BJ (cell line): ENCODE data around the gene EVX1. TPM values are rescaled to one million over a fixed set of nuclear protein-coding genes. Genes with fewer than 3 reads are reported as not detected.

Source experiments
- CTCF ChIA-PET: fragments of 350-600 bp; formaldehyde crosslinking; extraction: SDS; loops from one replicate; lab custom pipeline; 2021; ENCODE audit warnings: antibody characterized with exemption, inconsistent platforms; lab: Yijun Ruan, JAX
- POLR2A ChIA-PET: fragments of 300-600 bp; sonication (Branson Sonifier 250); formaldehyde crosslinking; extraction: SDS; loops from one replicate; lab custom pipeline; 2021; ENCODE audit warnings: antibody characterized with exemption; lab: Charles Lee
- DNase-seq: peaks from one replicate; pipeline ENCODE4 v3.0.0-alpha.2; 2011; ENCODE audit warnings: low read depth
- H3K27me3 ChIP-seq: 2 replicates; pipeline ENCODE4 v1.6.0; 2011; ENCODE audit warnings: low read length; ENCODE audit not compliant: control insufficient read depth, insufficient read depth
- H3K36me3 ChIP-seq: 2 replicates; pipeline ENCODE4 v1.5.1; 2011; ENCODE audit warnings: low read length; ENCODE audit not compliant: control insufficient read depth, insufficient read depth
- H3K4me3 ChIP-seq: 2 replicates; pipeline ENCODE4 v1.5.1; 2011; ENCODE audit warnings: low read depth, mild to moderate bottlenecking, control low read depth, low read length
- polyA minus RNA-seq: library from RNA; depleted of rRNA, polyadenylated mRNA; stranded (reverse); fragments of >200 nt; gene quantifications from 2 replicates; pipeline ENCODE4 v1.2.3, GENCODE V29; 2011; rRNA and poly(A)+ RNA removed
- polyA plus RNA-seq: library from polyadenylated mRNA; depleted of rRNA; stranded (reverse); fragments of >200 nt; gene quantifications from 2 replicates; pipeline ENCODE4 v1.2.3, GENCODE V29; 2011; rRNA removed
- TF ChIP-seq, protein P1 (sequence below): IDR thresholded peaks from 2 replicates; pipeline ENCODE4 v1.5.1; 2011; ENCODE audit warnings: low read depth, mild to moderate bottlenecking, control low read depth, inconsistent platforms, low read length, moderate library complexity; ENCODE audit not compliant: insufficient read depth

The EVX1 gene
- polyA plus RNA-seq, result not detected in 2 replicates
- polyA minus RNA-seq, result not detected in 2 replicates

DNA sequence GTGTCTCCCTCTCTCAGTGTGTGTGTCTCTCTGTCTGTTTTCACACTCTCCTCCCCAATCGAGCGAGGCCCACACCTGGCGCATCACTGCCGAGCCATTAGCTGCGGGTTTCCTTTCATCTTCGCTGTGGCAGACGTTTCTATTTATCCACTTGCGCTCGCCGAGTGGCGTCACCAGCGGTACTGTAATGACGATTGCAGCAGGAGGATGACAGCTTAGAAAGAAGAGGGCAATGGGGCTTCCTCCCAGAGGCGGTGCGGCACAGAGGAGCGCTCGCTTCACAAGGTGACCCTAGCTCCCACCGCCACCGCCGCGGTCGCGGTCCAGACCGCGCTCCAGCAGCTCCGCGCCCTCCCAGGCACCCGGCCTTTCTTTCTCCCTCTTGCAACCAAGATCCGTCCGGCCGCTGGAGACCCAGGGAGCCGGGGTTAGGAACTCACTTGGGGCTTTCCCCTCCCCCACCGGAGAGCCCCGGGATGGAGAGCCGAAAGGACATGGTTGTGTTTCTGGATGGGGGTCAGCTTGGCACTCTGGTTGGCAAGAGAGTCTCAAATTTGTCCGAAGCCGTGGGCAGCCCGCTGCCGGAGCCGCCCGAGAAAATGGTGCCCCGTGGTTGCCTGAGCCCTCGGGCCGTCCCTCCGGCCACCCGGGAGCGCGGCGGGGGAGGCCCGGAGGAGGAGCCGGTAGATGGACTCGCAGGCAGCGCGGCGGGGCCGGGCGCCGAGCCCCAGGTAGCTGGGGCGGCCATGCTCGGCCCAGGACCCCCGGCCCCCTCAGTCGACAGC lies at the start of gene EVX1:
EVX1 (plus strand) TSS at position 248 of the 785 bp plus-strand sequence; CDS start at position 477, 229 bp downstream.
- peaks cover 64% of the 10 kb centered on the region for H3K27me3 ChIP-seq
- H3K4me3 ChIP-seq, result peak within 1 kb of the TSS; percentile 29
- H3K36me3 ChIP-seq, result no peaks in the 10 kb centered on the region
- DNase-seq, result no peak
- ChIA-PET CTCF (interaction anchor here (0.9 to 1.0 kb wide), 2 partner anchors 33 to 64 kb away, joined by 3 to 4 read pairs; no protein-coding TSS in a partner anchor), POLR2A (no interaction called here)
- TF ChIP-seq, protein P1, sequence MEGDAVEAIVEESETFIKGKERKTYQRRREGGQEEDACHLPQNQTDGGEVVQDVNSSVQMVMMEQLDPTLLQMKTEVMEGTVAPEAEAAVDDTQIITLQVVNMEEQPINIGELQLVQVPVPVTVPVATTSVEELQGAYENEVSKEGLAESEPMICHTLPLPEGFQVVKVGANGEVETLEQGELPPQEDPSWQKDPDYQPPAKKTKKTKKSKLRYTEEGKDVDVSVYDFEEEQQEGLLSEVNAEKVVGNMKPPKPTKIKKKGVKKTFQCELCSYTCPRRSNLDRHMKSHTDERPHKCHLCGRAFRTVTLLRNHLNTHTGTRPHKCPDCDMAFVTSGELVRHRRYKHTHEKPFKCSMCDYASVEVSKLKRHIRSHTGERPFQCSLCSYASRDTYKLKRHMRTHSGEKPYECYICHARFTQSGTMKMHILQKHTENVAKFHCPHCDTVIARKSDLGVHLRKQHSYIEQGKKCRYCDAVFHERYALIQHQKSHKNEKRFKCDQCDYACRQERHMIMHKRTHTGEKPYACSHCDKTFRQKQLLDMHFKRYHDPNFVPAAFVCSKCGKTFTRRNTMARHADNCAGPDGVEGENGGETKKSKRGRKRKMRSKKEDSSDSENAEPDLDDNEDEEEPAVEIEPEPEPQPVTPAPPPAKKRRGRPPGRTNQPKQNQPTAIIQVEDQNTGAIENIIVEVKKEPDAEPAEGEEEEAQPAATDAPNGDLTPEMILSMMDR, result no peak

DNA sequence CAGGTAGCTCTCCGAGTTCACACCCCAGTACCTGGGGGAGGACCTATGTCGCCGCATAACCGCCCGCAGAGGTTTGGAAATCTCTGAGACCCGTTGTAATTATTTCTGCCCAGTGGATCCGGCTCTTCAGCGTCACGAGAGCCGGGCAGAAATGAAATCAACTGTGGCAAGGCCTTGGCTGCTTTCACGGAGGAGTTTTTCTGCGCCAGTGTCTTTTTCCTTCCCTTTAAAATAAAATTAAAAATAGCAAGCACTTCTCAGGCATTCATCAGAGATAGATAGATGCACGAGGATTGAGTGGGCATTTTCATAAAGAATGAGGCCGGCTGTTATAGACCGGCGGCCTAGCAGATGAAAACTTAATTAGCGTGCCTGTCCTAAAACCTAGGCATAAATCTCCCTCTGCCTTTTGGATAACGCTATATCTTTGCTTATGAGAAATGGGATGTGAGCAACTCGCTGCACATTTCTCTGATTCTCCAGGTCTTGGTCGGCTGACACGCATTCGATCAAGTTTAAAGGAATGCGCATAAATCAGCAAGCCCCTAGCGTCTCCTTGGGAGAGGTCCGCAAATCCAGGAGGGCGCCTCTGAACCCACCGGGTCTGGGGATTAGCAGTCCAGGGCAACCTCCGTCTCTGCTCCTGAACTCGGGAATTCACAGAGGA lies 49.1 kb upstream of the EVX1 start:
- Histone ChIP-seq H3K36me3 (peaks cover 2% of the 10 kb centered on the region), H3K27me3 (no peaks in the 10 kb centered on the region), H3K4me3 (peak overlapping the region; percentile 55)
- CTCF ChIA-PET, result interaction anchor here (0.6 to 12.5 kb wide), 5 partner anchors 10 to 581 kb away, joined by 3 to 187 read pairs (median 12); partner anchors contain the start of genes HOXA10 and HOXA9
- POLR2A ChIA-PET, result interaction anchor here (0.6 kb wide), 1 partner anchor 461 kb away, joined by 5 read pairs; no protein-coding TSS in a partner anchor
- TF ChIP-seq, protein P1, result no peak
- DNase-seq, result no peak

- no peak for DNase-seq
- H3K4me3 ChIP-seq, result peak overlapping the region; percentile 55
- peaks cover 2% of the 10 kb centered on the region for H3K36me3 ChIP-seq
- H3K27me3 ChIP-seq, result no peaks in the 10 kb centered on the region
- ChIA-PET CTCF (interaction anchor here (0.7 to 2.8 kb wide), 6 partner anchors 11 to 876 kb away, joined by 3 to 20 read pairs (median 11); partner anchors contain the start of gene HOXA10), POLR2A (interaction anchor here (0.6 to 0.7 kb wide), 2 partner anchors 9 to 17 kb away, joined by 3 to 4 read pairs; partner anchors contain the start of gene HOXA11)
- TF ChIP-seq, protein P1, result no peak
Measured at GRCh38 chr7:27194002-27194352, 48.6 kb upstream of the EVX1 start.

GRCh38 chr7:27194686-27195379 lies 47.8 kb upstream of the EVX1 start:
- no peak for DNase-seq
- ChIA-PET CTCF (interaction anchor here (0.7 to 2.8 kb wide), 19 partner anchors 8 to 880 kb away, joined by 3 to 20 read pairs (median 9); partner anchors contain the start of genes HOXA10 and HOXA11), POLR2A (interaction anchor here (0.6 to 0.7 kb wide), 3 partner anchors 10 to 34 kb away, joined by 3 to 4 read pairs (median 3); partner anchors contain the start of gene HOXA11)

More at GRCh38 chr7:27194686-27195379, 47.8 kb upstream of the EVX1 start:
- TF ChIP-seq, protein P1, result no peak
- H3K27me3 ChIP-seq, result no peaks in the 10 kb centered on the region
- H3K36me3 ChIP-seq, result peaks cover 2% of the 10 kb centered on the region
- peak overlapping the region; percentile 55 for H3K4me3 ChIP-seq
